ENCODE measurements around the gene GON4L. TPM values are rescaled to one million over a fixed set of nuclear protein-coding genes. Genes with fewer than 3 reads are reported as not detected.
"Not testable (repeated sequence)": the region's sequence is repeated elsewhere in the genome, so short reads cannot be mapped to it uniquely, and the experiment has no call there.

Gene GON4L
- total and polyA plus RNA-seq, 2 donors = 17.6 to 51.7 TPM

DNA sequence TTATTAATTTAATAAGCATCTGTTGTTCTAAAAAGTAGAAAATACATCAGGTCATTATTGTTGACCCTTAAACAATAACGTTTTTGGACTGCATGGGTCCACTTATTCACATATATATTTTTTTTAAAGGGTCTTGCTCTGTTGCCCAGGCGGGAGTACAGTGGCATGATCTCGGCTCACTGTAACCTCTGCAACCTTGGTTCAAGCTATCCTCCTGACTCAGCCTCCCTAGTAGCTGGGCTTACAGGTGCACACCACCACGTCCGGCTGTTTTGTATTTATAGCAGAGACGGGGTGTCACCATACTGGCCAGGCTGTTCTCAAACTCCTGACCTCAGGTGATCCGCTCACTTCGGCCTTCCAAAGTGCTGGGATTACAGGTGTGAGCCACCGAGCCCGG is 115.1 kb downstream of the GON4L start:
- WGBS = 92% methylated on average over 10 of the region's 10 CpGs
- Histone ChIP-seq H3K27ac (ENCODE audit: low read depth) (no peak overlapping the region), H3K4me3 (ENCODE audit: low read depth, low read length) (no peak overlapping the region), H3K36me3 (ENCODE audit: insufficient read depth) (no peaks in the 10 kb centered on the region), H3K4me1 (ENCODE audit: insufficient read depth) (no peaks in the 10 kb centered on the region)
- DNase-seq (ENCODE audit: extremely low spot score) = no peak

DNA sequence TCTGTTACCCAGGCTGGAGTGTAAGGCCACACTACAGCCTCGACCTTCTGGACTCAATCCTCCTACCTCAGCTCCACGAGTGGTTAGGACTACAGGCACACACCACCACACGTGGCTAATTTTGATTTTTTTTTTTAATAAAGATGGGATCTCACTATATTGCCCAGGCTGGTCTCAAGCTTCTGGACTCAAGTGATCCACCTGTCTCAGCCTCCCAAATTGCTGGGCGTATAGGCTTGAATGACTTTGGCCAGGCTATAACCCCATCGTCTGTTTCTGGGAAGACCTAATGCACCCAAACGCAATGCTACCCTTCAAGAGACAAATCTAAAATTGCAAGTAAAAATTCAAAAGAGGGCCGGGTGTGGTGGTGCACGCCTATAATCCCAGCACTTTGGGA is 116.0 kb downstream of the GON4L start:
- Histone ChIP-seq H3K4me3 (ENCODE audit: low read depth, low read length) (no peak overlapping the region), H3K36me3 (ENCODE audit: insufficient read depth) (no peaks in the 10 kb centered on the region), H3K4me1 (ENCODE audit: insufficient read depth) (no peaks in the 10 kb centered on the region), H3K27ac (ENCODE audit: low read depth) (no peak overlapping the region)
- no peak for DNase-seq (ENCODE audit: extremely low spot score)
- 90% methylated on average over 8 of the region's 8 CpGs for WGBS

DNA sequence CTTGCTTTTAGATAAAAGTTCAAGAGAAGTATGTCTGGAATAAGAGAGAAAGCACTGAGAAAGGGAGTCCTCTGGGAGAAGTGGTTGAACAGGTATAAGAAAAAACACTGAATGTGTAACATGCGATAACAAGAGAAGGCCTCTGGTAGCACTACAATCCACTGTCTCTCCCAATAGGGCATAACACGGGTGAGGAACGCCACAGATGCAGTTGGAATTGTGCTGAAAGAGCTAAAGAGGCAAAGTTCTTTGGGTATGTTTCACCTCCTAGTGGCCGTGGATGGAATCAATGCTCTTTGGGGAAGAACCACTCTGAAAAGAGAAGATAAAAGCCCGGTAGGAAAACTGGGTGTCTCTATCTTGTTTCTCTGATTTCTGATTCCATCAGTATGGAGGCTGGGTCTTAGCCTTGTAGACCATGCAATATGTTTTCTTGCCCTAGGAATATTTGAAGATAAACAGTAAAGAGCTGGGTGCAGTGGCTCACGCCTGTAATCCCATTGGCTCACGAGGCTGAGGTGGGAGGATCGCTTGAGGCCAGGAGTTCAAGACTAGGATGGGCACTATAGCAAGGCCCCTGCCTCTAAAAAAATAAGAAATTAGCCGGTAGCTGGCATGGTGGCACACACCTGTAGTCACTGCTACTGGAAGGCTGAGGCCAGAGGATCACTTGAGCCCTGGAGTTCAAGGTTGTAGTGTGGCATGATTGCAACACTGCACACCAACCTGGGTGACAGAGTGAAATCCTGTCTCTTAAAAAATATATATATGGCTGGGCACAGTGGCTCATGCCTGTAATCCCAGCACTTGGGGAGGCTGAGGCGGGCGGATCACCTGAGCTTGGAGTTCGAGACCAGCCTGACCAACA is 127.7 kb downstream of the GON4L start:
- Histone ChIP-seq H3K27ac (ENCODE audit: low read depth) (no peak overlapping the region), H3K4me1 (ENCODE audit: insufficient read depth) (no peaks in the 10 kb centered on the region), H3K4me3 (ENCODE audit: low read depth, low read length) (no peak overlapping the region), H3K36me3 (ENCODE audit: insufficient read depth) (peaks cover 2% of the 10 kb centered on the region)
- peak; percentile 6 for DNase-seq (ENCODE audit: extremely low spot score)
- 63% methylated on average over 12 of the region's 12 CpGs for WGBS

DNA sequence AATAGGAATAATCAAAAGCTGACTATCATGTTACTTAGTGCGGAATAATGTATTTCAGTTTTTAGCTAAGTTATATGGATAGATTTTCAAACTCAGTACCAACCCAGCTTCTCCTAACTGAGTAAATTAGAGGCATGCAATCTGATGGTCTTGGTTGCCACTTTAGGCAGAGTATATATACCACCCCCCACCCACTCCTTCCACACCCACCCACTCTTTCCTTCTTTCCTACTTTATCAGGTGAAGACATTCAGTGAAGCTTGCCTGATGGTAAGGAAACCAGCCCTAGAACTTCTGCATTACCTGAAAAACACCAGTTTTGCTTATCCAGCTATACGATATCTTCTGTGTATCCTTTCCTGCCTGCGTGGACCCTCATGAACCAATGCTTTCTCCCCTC is 131.9 kb downstream of the GON4L start:
- no peak overlapping the region for H3K27ac ChIP-seq (ENCODE audit: low read depth)
- no peak for DNase-seq (ENCODE audit: extremely low spot score)
- H3K4me3 ChIP-seq (ENCODE audit: low read depth, low read length) = no peak overlapping the region
- WGBS = 97% methylated on average over 3 of the region's 3 CpGs
- no peaks in the 10 kb centered on the region for H3K36me3 ChIP-seq (ENCODE audit: insufficient read depth)
- H3K4me1 ChIP-seq (ENCODE audit: insufficient read depth) = no peaks in the 10 kb centered on the region

DNA sequence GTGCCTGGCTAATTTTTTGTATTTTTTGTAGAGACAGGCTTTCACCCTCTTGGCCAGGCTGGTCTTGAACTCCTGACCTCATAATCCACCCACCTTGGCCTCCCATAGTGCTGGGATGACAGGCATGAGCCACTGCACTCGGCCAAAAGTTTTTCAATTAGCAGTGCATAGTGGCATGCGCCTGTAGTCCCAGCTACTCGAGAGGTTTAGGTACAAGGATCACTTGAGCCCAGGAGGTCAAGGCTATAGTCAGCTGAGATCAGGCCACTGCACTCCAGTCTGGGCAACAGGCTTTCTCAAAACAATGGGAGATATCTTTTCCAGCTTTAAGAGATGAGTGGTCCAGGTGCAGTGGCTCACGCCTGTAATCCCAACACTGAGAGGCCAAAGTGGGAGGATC is 137.3 kb downstream of the GON4L start:
- H3K36me3 ChIP-seq (ENCODE audit: insufficient read depth) = no peaks in the 10 kb centered on the region
- H3K4me3 ChIP-seq (ENCODE audit: low read depth, low read length) = no peak overlapping the region
- H3K27ac ChIP-seq (ENCODE audit: low read depth) = no peak overlapping the region
- DNase-seq (ENCODE audit: extremely low spot score) = no peak
- no peaks in the 10 kb centered on the region for H3K4me1 ChIP-seq (ENCODE audit: insufficient read depth)
- 94% methylated on average over 4 of the region's 4 CpGs for WGBS

DNA sequence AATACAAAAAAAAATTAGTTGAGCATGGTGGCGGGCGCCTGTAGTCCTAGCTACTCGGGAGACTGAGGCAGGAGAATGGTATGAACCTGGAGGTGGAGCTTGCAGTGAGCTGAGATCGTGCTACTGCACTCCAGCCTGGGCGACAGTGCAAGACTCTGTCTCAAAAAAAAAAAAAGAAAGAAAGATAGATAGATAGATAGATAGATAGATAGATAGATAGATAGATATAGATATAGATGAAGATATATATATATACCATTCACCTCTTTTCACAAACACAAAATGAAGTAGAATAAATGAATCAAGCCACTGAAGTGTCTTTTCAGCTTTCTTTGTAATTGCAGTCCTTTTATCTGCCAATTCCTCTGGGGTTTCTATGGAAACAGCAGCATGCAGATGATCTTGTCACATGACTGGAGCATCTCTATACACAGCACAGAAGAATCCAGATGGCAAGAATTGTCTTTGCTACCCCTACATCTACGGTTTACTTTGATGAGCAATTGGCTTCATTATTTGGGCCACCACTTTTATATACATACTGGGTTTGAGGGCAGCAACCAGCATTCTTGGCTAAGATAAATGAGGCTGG is 138.4 kb downstream of the GON4L start:
- 90% methylated on average over 6 of the region's 6 CpGs for WGBS
- H3K36me3 ChIP-seq (ENCODE audit: insufficient read depth); H3K4me3 ChIP-seq (ENCODE audit: low read depth, low read length); H3K4me1 ChIP-seq (ENCODE audit: insufficient read depth); DNase-seq (ENCODE audit: extremely low spot score); H3K27ac ChIP-seq (ENCODE audit: low read depth): not testable (repeated sequence)

DNA sequence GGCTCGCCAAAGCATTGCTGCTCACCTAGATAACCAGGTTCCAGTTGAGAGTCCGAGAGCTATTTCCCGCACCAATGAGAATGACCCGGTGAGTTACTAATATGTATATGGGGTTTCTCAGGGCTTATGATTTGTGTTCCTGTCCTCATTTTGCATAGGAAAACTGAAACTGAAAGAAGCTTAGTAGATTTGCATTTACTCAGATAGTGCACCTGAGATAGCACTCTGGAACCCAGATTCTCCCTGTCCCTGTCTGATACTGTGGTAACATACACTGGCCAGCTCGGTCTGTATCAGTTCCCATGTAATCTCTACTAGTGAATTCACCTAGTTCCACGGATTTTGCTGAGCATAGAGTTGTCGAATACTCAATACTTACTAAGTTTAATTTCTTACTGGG is 140.0 kb downstream of the GON4L start:
- DNase-seq (ENCODE audit: extremely low spot score) = no peak
- Histone ChIP-seq H3K36me3 (ENCODE audit: insufficient read depth) (peaks cover 2% of the 10 kb centered on the region), H3K4me1 (ENCODE audit: insufficient read depth) (no peaks in the 10 kb centered on the region), H3K4me3 (ENCODE audit: low read depth, low read length) (no peak overlapping the region), H3K27ac (ENCODE audit: low read depth) (no peak overlapping the region)
- 95% methylated on average over 7 of the region's 7 CpGs for WGBS

DNA sequence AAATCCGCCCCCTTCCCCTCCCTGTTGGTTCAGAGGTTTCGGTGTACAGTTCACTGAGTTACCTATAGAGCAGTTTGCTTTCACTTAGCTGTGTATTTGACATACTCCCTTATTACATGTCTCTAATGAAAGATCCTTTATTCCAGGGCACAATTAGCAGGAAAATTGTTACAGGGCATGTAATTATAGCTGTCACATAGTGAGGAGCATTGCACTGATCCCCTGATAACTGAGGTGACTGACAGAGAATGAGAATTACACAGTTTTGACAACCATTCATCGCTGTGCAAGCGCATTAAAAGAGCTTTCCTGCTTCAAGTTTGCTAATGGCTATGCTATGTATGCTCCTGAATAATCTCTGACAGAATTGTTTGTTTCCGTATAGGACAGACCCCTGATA is 141.2 kb downstream of the GON4L start:
- no peaks in the 10 kb centered on the region for H3K4me1 ChIP-seq (ENCODE audit: insufficient read depth)

DNA sequence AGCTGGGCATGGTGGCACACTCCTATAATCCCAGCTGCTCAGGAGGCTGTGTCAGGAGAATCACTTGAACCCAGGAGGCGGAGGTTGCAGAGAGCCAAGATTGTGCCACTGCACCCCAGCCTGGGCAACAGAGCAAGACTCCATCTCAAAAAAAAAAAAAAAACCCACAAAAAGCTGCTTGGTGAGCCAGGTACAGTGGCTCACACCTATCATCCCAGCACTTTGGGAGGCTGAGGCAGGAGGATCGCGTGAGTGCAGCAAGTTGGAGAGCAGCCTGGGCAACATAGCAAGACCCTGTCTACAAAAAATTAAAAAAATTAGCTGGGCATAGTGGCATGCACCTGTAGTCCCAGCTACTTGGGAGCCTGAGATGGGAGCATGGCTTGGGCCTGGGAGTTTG is 142.0 kb downstream of the GON4L start:
- H3K27ac ChIP-seq (ENCODE audit: low read depth) = not testable (repeated sequence)
- 96% methylated on average over 3 of the region's 3 CpGs for WGBS

More for the DNA sequence above, 141.2 kb downstream of the GON4L start:
- 98% methylated on average over 5 of the region's 5 CpGs for WGBS
- no peak overlapping the region for H3K4me3 ChIP-seq (ENCODE audit: low read depth, low read length)
- H3K27ac ChIP-seq (ENCODE audit: low read depth) = no peak overlapping the region
- no peak for DNase-seq (ENCODE audit: extremely low spot score)
- peaks cover 2% of the 10 kb centered on the region for H3K36me3 ChIP-seq (ENCODE audit: insufficient read depth)

DNA sequence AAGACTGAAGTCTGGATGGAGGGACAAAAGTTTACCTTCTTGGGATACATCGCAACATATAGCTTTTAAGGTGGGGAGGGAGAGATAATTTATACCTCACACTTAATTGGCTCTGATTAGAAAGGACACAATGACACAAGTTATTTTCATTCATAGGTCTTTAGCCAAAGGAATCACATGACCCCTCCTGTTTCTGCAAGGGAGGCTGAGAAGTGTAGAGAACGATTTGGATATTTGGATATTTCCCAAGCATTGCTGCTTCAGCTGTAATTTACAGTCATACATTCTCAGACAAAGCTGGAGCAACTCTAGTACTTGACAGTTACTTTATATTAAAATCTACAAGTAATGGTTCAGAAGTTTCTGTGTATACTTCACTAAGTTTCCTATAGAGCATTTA is 143.9 kb downstream of the GON4L start:
- Histone ChIP-seq H3K36me3 (ENCODE audit: insufficient read depth) (peaks cover 2% of the 10 kb centered on the region), H3K4me3 (ENCODE audit: low read depth, low read length) (no peak overlapping the region), H3K4me1 (ENCODE audit: insufficient read depth) (no peaks in the 10 kb centered on the region), H3K27ac (ENCODE audit: low read depth) (no peak overlapping the region)
- DNase-seq (ENCODE audit: extremely low spot score) = no peak
- WGBS = 65% methylated on average over 2 of the region's 2 CpGs

More for the DNA sequence above, 142.0 kb downstream of the GON4L start:
- not testable (repeated sequence) for H3K4me3 ChIP-seq (ENCODE audit: low read depth, low read length); DNase-seq (ENCODE audit: extremely low spot score); H3K36me3 ChIP-seq (ENCODE audit: insufficient read depth); H3K4me1 ChIP-seq (ENCODE audit: insufficient read depth)

DNA sequence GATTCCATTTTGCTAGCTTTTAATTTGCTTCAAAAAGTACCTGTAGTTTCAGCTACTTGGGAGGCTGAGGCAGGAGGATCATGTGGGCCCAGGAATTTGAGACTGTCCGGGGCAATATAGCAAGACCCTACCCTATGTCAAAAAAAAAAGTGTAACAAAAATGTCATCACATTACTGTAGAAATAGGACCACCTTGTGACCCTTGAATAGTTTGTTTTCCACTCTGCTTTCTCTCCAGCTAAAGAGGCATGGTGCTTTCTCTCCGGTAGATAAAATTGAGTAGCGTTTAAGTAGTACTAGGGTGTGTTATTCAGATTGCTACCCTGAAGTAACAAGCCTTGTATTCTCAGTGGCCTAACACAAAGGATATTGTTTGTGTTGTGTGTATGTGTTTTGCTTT is 144.4 kb downstream of the GON4L start:
- not testable (repeated sequence) for H3K4me1 ChIP-seq (ENCODE audit: insufficient read depth)

DNA sequence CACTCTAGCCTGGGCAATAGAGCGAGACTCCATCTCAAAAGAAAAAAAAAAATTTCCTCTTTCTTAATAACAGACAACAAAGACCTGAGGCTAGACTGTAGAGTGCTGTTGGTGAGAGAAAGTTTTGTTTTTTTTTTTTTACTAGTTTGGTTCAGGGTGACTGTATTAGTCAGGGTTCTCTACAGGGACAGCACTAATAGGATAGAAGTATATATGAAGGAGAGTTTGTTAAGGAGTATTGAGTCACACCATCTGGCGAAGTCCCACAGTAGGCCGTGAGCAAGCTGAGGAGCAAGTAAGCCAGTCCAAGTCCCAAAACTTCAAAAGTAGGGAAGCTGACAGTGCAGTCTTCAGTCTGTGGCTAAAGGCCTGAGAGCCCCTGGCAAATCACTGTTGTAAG is 145.6 kb downstream of the GON4L start:
- WGBS = 83% methylated on average over 3 of the region's 3 CpGs
- DNase-seq (ENCODE audit: extremely low spot score); H3K4me1 ChIP-seq (ENCODE audit: insufficient read depth); H3K4me3 ChIP-seq (ENCODE audit: low read depth, low read length); H3K27ac ChIP-seq (ENCODE audit: low read depth); H3K36me3 ChIP-seq (ENCODE audit: insufficient read depth): not testable (repeated sequence)

More for the DNA sequence above, 144.4 kb downstream of the GON4L start:
- not testable (repeated sequence) for H3K4me3 ChIP-seq (ENCODE audit: low read depth, low read length); H3K27ac ChIP-seq (ENCODE audit: low read depth); DNase-seq (ENCODE audit: extremely low spot score); H3K36me3 ChIP-seq (ENCODE audit: insufficient read depth)
- 86% methylated on average over 3 of the region's 3 CpGs for WGBS

DNA sequence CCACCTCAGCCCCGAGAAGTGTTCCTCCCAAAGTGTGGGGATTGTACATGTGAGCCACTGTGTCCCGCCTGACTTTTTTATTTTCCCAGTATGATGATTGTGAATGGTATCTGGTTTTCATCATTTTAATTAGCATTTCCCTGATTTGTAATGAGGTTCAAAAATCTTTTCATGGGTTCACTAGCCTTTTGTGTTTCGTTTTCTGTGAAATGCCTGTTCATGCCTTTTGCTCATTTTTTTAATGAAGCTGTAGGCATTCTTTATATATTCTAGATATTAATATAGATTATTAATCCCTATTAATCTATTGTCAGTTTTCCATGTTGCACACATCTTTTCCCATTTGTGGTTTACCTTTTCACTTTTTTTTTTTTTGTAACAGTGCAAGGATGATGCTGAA is 147.6 kb downstream of the GON4L start:
- WGBS = 98% methylated on average over 3 of the region's 3 CpGs
- no peak for DNase-seq (ENCODE audit: extremely low spot score)
- H3K27ac ChIP-seq (ENCODE audit: low read depth) = no peak overlapping the region
- peaks cover 2% of the 10 kb centered on the region for H3K36me3 ChIP-seq (ENCODE audit: insufficient read depth)
- H3K4me1 ChIP-seq (ENCODE audit: insufficient read depth) = no peaks in the 10 kb centered on the region
- H3K4me3 ChIP-seq (ENCODE audit: low read depth, low read length) = no peak overlapping the region

DNA sequence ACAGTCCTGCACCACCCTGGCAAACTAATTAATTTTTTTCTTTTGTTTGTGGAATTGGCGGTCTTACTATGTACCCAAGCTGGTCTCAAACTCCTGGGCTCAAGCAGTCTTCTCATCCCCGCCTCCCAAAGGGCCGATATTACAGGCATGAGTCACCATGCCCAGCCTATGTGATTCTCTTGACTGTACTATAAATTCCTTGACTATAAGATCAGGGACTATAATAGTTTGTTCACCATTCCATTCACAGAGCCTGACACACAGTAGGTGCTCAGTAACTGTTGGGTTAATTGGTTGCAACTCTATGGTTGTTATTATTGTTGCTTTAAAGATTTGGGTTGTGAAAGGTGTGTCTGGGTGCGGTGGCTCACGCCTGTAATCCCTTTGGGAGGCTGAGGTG is 150.9 kb downstream of the GON4L start:
- Histone ChIP-seq H3K27ac (ENCODE audit: low read depth) (no peak overlapping the region), H3K4me1 (ENCODE audit: insufficient read depth) (no peaks in the 10 kb centered on the region), H3K4me3 (ENCODE audit: low read depth, low read length) (no peak overlapping the region), H3K36me3 (ENCODE audit: insufficient read depth) (no peaks in the 10 kb centered on the region)
- DNase-seq (ENCODE audit: extremely low spot score) = no peak
- WGBS = 89% methylated on average over 5 of the region's 5 CpGs

Data from urinary bladder (tissue), 4 donors.